Activated CD4-positive, alpha-beta T cell treated with anti-CD3 and anti-CD28 coated beads, Interleukin-2, amount 10 ng/mL, durations not matched to agents 24 days and 14 days (primary cell): ENCODE results near the gene ACTN1. TPM values are rescaled to one million over a fixed set of nuclear protein-coding genes. Genes with fewer than 3 reads are reported as not detected.

Experiments used
- DNase-seq: peaks from one replicate; pipeline ENCODE4 v3.0.0; 2022
- H3K27ac Mint-ChIP-seq: one replicate; pipeline ENCODE4 v1.8.0; 2022; ENCODE audit warnings: mild to moderate bottlenecking, mixed read lengths
- H3K27me3 Mint-ChIP-seq: one replicate; pipeline ENCODE4 v1.8.0; 2022; ENCODE audit warnings: mixed read lengths
- H3K36me3 Mint-ChIP-seq: one replicate; pipeline ENCODE4 v1.8.0; 2022; ENCODE audit warnings: low read depth, mild to moderate bottlenecking, mixed read lengths
- H3K4me1 Mint-ChIP-seq: one replicate; pipeline ENCODE4 v1.8.0; 2021; ENCODE audit warnings: mixed read lengths
- H3K4me3 Mint-ChIP-seq: one replicate; pipeline ENCODE4 v1.8.0; 2022; ENCODE audit warnings: mild to moderate bottlenecking, moderate library complexity, mixed read lengths
- H3K9me3 Mint-ChIP-seq: one replicate; pipeline ENCODE4 v1.8.0; 2021; ENCODE audit warnings: mixed read lengths
- intact Hi-C: fragments of 100-400 bp; cut with micrococcal nuclease; formaldehyde crosslinking; loops from one replicate; pipeline ENCODE4 v1.15.1; 2023
- total RNA-seq: library from RNA; stranded (reverse); gene quantifications from 2 replicates; pipeline ENCODE4 v1.2.3, GENCODE V29; 2022

The ACTN1 gene
- total RNA-seq, 1 donor from 2014 or later, result 52.6 TPM

DNA sequence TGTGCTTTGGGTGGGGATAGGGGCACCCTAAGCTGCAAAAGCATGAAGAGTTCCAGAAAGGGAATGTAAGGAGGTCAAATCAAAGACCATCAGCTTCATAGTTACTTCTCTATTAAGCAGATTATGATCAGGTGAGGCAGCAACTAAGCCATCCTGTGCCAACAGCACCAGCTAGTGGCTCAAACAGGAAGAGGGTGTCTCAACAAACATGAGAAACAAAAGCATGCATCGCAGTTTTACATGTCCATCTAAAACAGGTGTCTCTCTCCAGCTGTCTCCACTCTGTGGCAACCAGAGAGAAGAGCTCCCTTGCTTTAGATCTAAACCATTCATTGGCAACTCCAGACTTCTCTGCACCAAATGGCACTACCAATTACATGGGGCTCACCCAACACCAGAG lies 52.9 kb downstream of the ACTN1 start:
- intact Hi-C loops, result no loop called here
- H3K4me1 Mint-ChIP-seq, result peaks cover 29% of the 10 kb centered on the region
- H3K9me3 Mint-ChIP-seq, result peaks cover 13% of the 10 kb centered on the region
- no peak overlapping the region for H3K4me3 Mint-ChIP-seq
- H3K36me3 Mint-ChIP-seq, result peaks cover 21% of the 10 kb centered on the region
- H3K27me3 Mint-ChIP-seq, result no peaks in the 10 kb centered on the region
- H3K27ac Mint-ChIP-seq, result no peak overlapping the region
- DNase-seq, result peak; percentile 67

DNA sequence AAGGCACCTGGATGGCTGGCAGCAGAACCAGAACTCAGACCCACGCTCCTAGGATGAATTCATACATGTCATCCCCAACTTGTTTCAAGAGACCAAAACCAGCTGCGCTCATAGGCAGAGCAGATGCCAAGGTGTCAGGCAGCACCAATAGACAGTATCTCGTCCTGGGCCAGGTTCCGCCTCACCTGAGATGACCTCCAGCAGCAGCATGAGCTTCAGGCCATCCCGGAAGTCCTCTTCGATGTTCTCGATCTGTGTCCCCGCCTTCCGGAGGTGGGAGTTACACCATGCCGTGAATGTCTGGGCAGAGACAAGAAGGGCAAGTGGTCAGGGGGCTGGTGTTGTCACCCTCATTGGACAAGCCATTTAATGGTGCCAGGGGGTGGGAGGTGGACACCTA lies 53.7 kb downstream of the ACTN1 start:
- no peak overlapping the region for H3K27ac Mint-ChIP-seq
- peaks cover 28% of the 10 kb centered on the region for H3K4me1 Mint-ChIP-seq
- H3K4me3 Mint-ChIP-seq, result no peak overlapping the region
- DNase-seq, result no peak
- peaks cover 13% of the 10 kb centered on the region for H3K9me3 Mint-ChIP-seq
- H3K36me3 Mint-ChIP-seq, result peaks cover 21% of the 10 kb centered on the region
- intact Hi-C loops, result no loop called here
- no peaks in the 10 kb centered on the region for H3K27me3 Mint-ChIP-seq

DNA sequence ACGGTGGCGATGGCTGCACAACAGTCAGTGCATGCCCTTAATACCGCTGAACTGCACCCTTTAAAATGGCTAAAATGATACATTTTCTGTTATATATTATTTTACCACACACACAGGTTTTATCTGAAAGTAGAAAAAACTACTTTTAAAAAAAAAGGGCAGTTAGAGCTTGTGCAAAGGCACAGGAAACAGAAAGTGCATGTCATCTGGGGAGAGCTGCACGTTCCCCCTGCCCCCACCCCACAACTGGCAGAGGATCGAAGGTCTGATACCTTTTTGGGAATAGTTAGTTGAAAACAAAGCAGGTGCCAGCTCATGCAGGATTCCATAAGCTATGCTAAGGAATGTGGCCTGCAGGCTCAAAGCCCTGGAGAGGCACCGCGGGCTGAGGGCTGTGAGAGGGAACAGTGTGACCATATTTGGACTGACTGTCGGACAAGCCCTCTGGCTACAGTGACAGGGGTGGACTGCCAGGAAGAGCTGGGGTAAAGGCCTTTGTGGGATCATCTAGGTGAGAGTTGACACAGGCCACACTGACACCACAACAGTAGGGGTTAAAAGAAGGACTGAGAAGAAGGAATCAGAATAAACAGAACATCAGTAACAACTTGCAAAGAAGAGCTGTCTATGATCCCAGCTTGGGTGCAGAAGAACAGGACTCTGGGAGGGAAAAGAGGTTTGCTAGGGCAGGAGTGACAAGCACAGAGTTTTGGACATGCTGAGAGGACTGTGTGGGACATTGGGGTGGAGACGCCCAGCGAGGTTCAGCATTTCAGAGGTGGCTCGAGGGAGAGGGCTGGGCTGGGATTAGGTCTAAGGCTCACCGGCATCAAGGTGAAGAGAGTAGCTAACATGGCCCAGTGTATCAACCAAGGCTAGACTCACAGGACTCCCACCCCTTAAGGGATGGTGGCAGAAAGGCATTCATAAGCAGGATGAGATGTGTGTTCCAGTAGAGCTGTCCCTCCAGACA lies 54.6 kb downstream of the ACTN1 start:
- Mint-ChIP-seq H3K27me3 (no peaks in the 10 kb centered on the region), H3K27ac (peak overlapping the region; percentile 7), H3K9me3 (peaks cover 13% of the 10 kb centered on the region), H3K4me1 (peaks cover 27% of the 10 kb centered on the region), H3K4me3 (no peak overlapping the region), H3K36me3 (peaks cover 21% of the 10 kb centered on the region)
- intact Hi-C loops, result no loop called here
- DNase-seq, result no peak

DNA sequence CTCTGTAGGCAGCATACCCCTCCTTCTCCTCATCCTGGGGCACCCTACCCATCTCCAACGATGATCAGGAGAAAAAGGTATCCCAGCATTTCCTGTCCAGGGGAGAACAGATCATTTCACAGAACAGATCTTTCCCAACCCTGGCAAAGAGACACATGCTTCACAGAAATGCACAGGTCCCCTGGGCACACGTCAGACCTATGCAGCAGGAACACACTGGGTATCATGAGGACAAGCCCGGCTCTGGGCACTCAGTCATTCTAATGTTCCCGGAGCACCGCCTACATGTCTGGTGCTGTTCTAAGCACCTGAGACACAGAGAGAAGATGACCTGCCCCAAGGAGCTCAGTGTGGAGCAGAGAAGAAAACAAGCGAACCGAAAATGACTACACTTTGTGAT lies 56.2 kb downstream of the ACTN1 start:
- peaks cover 16% of the 10 kb centered on the region for H3K4me1 Mint-ChIP-seq
- H3K36me3 Mint-ChIP-seq, result peaks cover 21% of the 10 kb centered on the region
- no peaks in the 10 kb centered on the region for H3K27me3 Mint-ChIP-seq
- peaks cover 13% of the 10 kb centered on the region for H3K9me3 Mint-ChIP-seq
- no peak overlapping the region for H3K27ac Mint-ChIP-seq
- intact Hi-C loops, result no loop called here
- DNase-seq, result no peak
- H3K4me3 Mint-ChIP-seq, result no peak overlapping the region

DNA sequence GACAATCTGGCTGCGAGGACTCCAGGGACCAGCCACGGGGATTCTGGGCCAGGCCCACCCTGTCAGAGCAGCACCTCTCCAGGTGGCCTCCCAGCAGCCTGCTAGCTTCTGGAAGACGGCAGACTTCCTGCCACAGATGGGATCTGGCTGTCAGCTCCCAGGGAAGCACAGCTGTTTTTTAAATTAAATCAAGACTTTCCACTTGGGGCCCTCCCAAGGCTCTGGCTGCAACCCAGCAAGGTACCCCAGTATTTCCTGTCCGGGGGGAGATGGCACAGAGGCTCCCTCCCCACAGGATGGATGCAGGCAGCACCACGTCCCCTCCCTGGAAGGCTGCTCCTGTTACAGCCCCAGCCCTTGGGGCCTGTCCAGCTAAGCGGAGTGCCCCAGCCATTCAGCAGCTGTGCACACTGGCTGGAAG lies 56.9 kb downstream of the ACTN1 start:
- Mint-ChIP-seq H3K4me1 (peaks cover 12% of the 10 kb centered on the region), H3K36me3 (peaks cover 25% of the 10 kb centered on the region), H3K27me3 (no peaks in the 10 kb centered on the region), H3K27ac (no peak overlapping the region), H3K4me3 (no peak overlapping the region), H3K9me3 (peaks cover 13% of the 10 kb centered on the region)
- DNase-seq, result no peak
- intact Hi-C loops, result no loop called here

- H3K9me3 Mint-ChIP-seq, result peaks cover 8% of the 10 kb centered on the region
- DNase-seq, result no peak
- H3K4me3 Mint-ChIP-seq, result no peak overlapping the region
- H3K27me3 Mint-ChIP-seq, result no peaks in the 10 kb centered on the region
- H3K27ac Mint-ChIP-seq, result no peak overlapping the region
- peaks cover 10% of the 10 kb centered on the region for H3K4me1 Mint-ChIP-seq
- intact Hi-C loops, result no loop called here
- H3K36me3 Mint-ChIP-seq, result peaks cover 22% of the 10 kb centered on the region
Observed at GRCh38 chr14:68921666-68922065, 57.4 kb downstream of the ACTN1 start.

DNA sequence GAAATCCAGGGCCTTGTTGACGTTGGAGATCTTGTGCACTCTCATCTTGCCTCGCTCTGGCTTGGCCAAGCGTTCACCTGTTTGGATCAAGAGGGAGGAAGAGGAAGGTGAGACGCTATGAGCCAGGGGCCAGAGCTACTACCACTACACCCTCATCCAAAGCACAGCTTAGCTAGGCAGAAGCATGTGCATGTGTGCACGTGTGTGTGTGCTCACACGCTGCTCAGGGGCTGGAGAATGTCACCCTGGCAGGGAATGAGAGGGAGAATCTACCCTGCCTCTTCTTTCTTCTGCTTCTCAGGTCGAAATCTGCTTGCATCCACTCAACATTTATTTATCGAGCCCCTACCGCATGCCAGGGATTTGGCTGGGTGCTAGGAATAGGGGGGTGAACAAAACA lies 58.1 kb downstream of the ACTN1 start:
- peaks cover 4% of the 10 kb centered on the region for H3K9me3 Mint-ChIP-seq
- no peak for DNase-seq
- H3K27ac Mint-ChIP-seq, result no peak overlapping the region
- peaks cover 18% of the 10 kb centered on the region for H3K36me3 Mint-ChIP-seq
- peaks cover 10% of the 10 kb centered on the region for H3K4me1 Mint-ChIP-seq
- no peaks in the 10 kb centered on the region for H3K27me3 Mint-ChIP-seq
- intact Hi-C loops, result no loop called here
- no peak overlapping the region for H3K4me3 Mint-ChIP-seq

- no peaks in the 10 kb centered on the region for H3K27me3 Mint-ChIP-seq
- DNase-seq, result no peak
- H3K9me3 Mint-ChIP-seq, result no peaks in the 10 kb centered on the region
- peaks cover 9% of the 10 kb centered on the region for H3K36me3 Mint-ChIP-seq
- intact Hi-C loops, result no loop called here
- no peak overlapping the region for H3K27ac Mint-ChIP-seq
- H3K4me1 Mint-ChIP-seq, result peaks cover 4% of the 10 kb centered on the region
- no peak overlapping the region for H3K4me3 Mint-ChIP-seq
Observed at GRCh38 chr14:68919129-68919927, 59.8 kb downstream of the ACTN1 start.

- intact Hi-C loops, result no loop called here
- H3K27ac Mint-ChIP-seq, result no peak overlapping the region
- no peak for DNase-seq
- H3K9me3 Mint-ChIP-seq, result no peaks in the 10 kb centered on the region
- H3K36me3 Mint-ChIP-seq, result peaks cover 6% of the 10 kb centered on the region
- H3K4me3 Mint-ChIP-seq, result no peak overlapping the region
- no peaks in the 10 kb centered on the region for H3K27me3 Mint-ChIP-seq
- H3K4me1 Mint-ChIP-seq, result no peaks in the 10 kb centered on the region
Observed at GRCh38 chr14:68918612-68919011, 60.5 kb downstream of the ACTN1 start.

- no peak overlapping the region for H3K27ac Mint-ChIP-seq
- no peaks in the 10 kb centered on the region for H3K27me3 Mint-ChIP-seq
- DNase-seq, result no peak
- no peaks in the 10 kb centered on the region for H3K9me3 Mint-ChIP-seq
- H3K4me1 Mint-ChIP-seq, result peaks cover 6% of the 10 kb centered on the region
- peaks cover 7% of the 10 kb centered on the region for H3K36me3 Mint-ChIP-seq
- H3K4me3 Mint-ChIP-seq, result no peak overlapping the region
- intact Hi-C loops, result no loop called here
Observed at GRCh38 chr14:68916358-68916941, 62.7 kb downstream of the ACTN1 start.

GRCh38 chr14:68913516-68913915 lies 65.6 kb downstream of the ACTN1 start:
- Mint-ChIP-seq H3K36me3 (peaks cover 8% of the 10 kb centered on the region), H3K27ac (no peak overlapping the region), H3K4me3 (no peak overlapping the region), H3K27me3 (no peaks in the 10 kb centered on the region), H3K4me1 (peaks cover 11% of the 10 kb centered on the region), H3K9me3 (no peaks in the 10 kb centered on the region)
- no peak for DNase-seq
- intact Hi-C loops, result no loop called here

DNA sequence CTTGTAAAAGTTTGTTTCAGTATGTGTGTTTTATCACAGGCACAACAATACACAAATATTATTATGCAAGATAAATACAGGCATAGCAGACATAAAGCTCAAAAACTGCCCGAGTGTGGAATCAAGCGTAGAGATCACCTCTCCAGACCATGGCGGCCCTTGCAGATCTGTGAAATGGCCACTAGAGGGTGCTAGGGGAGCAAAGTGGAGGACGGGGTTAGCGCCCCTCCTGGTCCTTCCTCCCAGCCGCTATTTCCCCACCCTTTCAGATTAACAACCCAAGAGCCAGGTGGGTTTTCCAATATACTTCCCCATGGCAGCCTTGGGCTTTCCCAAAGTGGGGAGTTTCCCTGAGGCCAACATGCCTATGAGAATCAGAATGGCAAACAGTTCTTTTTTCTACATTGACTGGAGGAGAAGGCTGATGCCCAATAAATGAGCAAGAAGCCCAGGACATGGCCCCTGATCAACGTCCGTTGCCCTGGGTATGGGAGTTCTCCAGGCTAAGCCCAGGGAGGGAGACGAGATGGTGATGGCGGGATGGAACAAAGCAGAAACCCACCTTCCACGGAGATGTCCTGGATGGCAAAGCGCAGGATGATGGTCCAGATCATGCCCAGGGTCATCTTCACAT lies 67.4 kb downstream of the ACTN1 start:
- intact Hi-C loops, result loop anchor here (1.0 to 2.0 kb wide), 3 partner anchors 67 to 196 kb away; partner anchors contain the start of gene ACTN1
- Mint-ChIP-seq H3K27ac (no peak overlapping the region), H3K4me1 (peaks cover 11% of the 10 kb centered on the region), H3K4me3 (no peak overlapping the region), H3K27me3 (no peaks in the 10 kb centered on the region), H3K36me3 (peaks cover 6% of the 10 kb centered on the region), H3K9me3 (no peaks in the 10 kb centered on the region)
- peak; percentile 94 for DNase-seq

GRCh38 chr14:68910540-68910939 lies 68.6 kb downstream of the ACTN1 start:
- H3K36me3 Mint-ChIP-seq, result peaks cover 6% of the 10 kb centered on the region
- H3K27ac Mint-ChIP-seq, result no peak overlapping the region
- H3K27me3 Mint-ChIP-seq, result no peaks in the 10 kb centered on the region
- H3K9me3 Mint-ChIP-seq, result no peaks in the 10 kb centered on the region
- H3K4me1 Mint-ChIP-seq, result peaks cover 11% of the 10 kb centered on the region
- no peak for DNase-seq
- no peak overlapping the region for H3K4me3 Mint-ChIP-seq
- intact Hi-C loops, result loop anchor here (2.0 kb wide), 1 partner anchor 68 kb away; the partner anchor contains the start of gene ACTN1
